Spleen (tissue), 7 donors: ENCODE measurements around the gene OGDH.

ENCODE experiments used
- CTCF ChIP-seq, 11 experiments: fragments of 200-600 bp in 7 of 11; fragments of 450-650 bp in 4 of 11; sonication (generic) in 4 of 11; IDR thresholded peaks in 8 of 11; conservative IDR thresholded peaks in 3 of 11; 1 replicate in 7 of 11; 2 replicates in 4 of 11; pipeline versions ENCODE4 v1.4.0 to v1.8.0; 2016 to 2021; ENCODE audit warnings: antibody characterized with exemption in 11 of 11, inconsistent platforms in 4 of 11, mild to moderate bottlenecking in 1 of 11
- POLR2A ChIP-seq, 3 donors: fragments of 450-650 bp; IDR thresholded peaks; one replicate each; pipeline ENCODE4 v1.5.1; 2017; ENCODE audit warnings: antibody characterized with exemption in 3 of 3, mild to moderate bottlenecking in 1 of 3
- POLR2AphosphoS5 ChIP-seq, 3 donors: sonication (generic); formaldehyde crosslinking; IDR thresholded peaks; one replicate each; pipeline ENCODE4 v1.5.1; 2017; ENCODE audit warnings: antibody characterized with exemption in 3 of 3
- donor health status: DM: no; HTN: no; CAD: no; lungs with moderate emphysema.
- donor health status: DM: no; HTN: no; CAD: no.
- donor health status: DM: no; HTN: no; CAD: no.

- TF ChIP-seq CTCF (IDR thresholded peaks at IDR 0.05 in 8 of 11, conservative IDR thresholded peaks at IDR 0.05 in 3 of 11) (no peak), POLR2A (IDR thresholded peaks at IDR 0.05) (no peak), POLR2AphosphoS5 (IDR thresholded peaks at IDR 0.05) (peak in 2 of 3 donors; percentile 57 to 64)
Measured at GRCh38 chr7:44629829-44630522, 23.5 kb downstream of the OGDH start.
